HFF-Myc (cell line): ENCODE results near the gene TNS4.

Experiments
- DNase-seq: peaks from one replicate; pipeline ENCODE4 v3.0.0-alpha.2; 2011; ENCODE audit warnings: low read depth; ENCODE audit errors: extremely low read depth
- H3K4me3 ChIP-seq: replicated peaks from 2 replicates; pipeline ENCODE4 v1.5.1; 2011; ENCODE audit warnings: low read depth, mild to moderate bottlenecking, control low read depth, low read length
- TF ChIP-seq, protein P1 (sequence below): IDR thresholded peaks from 2 replicates; pipeline ENCODE4 v1.5.1; 2012; ENCODE audit warnings: mild to moderate bottlenecking, low read depth, low read length, control low read depth; ENCODE audit errors: missing control alignments

Gene TNS4

GRCh38 chr17:40467281-40467867 is 34.0 kb downstream of the TNS4 start:
- TF ChIP-seq, protein P1, sequence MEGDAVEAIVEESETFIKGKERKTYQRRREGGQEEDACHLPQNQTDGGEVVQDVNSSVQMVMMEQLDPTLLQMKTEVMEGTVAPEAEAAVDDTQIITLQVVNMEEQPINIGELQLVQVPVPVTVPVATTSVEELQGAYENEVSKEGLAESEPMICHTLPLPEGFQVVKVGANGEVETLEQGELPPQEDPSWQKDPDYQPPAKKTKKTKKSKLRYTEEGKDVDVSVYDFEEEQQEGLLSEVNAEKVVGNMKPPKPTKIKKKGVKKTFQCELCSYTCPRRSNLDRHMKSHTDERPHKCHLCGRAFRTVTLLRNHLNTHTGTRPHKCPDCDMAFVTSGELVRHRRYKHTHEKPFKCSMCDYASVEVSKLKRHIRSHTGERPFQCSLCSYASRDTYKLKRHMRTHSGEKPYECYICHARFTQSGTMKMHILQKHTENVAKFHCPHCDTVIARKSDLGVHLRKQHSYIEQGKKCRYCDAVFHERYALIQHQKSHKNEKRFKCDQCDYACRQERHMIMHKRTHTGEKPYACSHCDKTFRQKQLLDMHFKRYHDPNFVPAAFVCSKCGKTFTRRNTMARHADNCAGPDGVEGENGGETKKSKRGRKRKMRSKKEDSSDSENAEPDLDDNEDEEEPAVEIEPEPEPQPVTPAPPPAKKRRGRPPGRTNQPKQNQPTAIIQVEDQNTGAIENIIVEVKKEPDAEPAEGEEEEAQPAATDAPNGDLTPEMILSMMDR: no peak
- DNase-seq: no peak

DNA sequence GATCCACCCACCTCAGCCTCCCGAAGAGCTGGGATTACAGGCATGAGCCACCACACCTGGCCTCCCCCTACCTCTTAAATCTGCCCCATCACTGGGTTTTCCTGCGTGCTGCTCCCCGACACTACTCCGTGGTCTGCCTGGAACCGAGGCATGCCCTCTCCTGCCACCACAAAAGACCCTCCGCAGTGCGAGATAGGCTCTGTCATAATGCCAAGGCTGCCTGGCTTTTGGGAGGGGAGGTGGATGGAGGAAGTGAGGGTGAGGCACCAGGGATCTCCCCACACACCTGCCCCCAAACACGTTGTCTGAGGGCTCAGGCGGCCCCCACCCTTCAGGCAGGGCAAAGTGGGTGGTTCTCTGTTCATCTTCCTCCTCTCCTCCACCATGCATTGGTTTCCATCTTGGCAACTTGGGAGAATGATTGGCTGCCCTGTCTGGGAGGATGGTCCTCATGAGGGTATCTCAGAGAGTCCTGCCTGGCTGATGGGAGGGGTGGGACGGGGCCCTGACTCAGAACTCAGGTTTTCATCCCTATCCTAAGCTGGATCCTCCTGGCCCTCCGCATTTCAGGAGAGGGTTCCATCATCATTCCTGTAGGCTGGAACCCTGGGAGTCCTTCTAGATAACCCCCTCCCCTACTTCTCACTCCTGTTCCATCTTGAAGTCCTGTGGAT is 35.0 kb downstream of the TNS4 start:
- no peak for DNase-seq
- TF ChIP-seq, protein P1: no peak
- no peak overlapping the region for H3K4me3 ChIP-seq

More at GRCh38 chr17:40467281-40467867, 34.0 kb downstream of the TNS4 start:
- no peak overlapping the region for H3K4me3 ChIP-seq

DNA sequence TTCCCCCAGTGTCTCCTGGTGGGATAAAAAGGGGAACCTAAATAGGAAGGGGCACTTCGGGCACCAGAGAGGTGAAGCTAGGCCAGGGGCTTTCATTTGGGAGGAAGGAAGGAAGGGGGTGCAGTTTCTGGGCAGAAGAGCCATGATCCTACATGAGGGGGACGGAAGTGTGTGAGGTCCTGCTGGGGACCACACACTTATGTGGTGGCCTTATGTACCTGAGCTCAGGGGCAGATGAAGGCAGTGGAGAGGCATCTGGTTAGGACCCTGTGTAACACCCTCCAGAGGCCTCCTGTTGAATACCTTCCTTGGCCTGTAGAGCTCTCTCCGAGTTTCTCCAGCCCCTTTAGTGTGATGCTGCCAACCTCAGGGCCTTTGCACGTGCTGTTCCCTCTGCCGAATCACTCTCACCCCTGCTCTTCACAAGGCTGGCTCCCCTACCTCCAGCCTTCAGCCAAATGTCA is 37.0 kb downstream of the TNS4 start:
- TF ChIP-seq, protein P1: no peak
- DNase-seq: no peak

GRCh38 chr17:40463122-40463550 is 38.3 kb downstream of the TNS4 start:
- TF ChIP-seq, protein P1: no peak
- DNase-seq: no peak
- no peak overlapping the region for H3K4me3 ChIP-seq

More for the DNA sequence above, 37.0 kb downstream of the TNS4 start:
- H3K4me3 ChIP-seq: no peak overlapping the region

DNA sequence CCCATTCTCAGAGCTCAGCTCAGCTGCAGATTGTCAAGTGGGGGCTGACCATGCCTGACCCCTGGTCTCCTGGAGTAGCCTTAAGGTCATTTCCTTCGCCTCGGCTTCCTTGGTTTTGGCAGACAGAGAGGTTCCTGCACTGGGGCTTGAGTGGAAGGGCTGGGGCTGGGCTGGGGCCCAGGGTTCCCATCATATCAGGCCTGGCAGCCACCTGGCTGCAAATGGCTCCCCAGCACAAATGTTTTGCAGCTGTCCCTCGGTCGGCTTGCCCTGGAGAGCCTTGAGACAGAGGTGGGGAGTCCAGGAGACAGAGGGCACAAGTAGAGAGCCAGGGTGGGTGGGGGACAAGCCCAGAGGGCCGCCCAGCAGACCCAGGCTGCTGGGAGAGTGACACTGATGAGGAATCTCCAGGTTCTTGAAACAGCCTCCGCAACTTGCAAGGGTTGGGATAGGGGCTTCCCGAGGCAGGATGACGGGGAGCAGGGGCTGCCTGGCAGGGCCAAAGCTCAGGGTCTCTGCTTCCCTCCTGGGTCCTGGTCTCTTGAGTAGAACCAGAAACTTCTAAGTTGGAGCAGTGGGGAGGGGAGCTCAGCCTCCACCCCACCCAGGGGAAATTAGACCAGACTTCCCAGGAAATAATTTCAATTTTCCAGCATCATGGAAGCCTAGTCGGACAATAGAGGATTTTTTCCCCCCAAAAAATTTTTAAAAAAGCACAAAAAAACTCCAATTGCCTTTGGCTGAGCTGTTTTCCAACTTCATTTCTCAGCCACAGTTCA is 38.9 kb downstream of the TNS4 start:
- no peak for DNase-seq
- no peak overlapping the region for H3K4me3 ChIP-seq
- TF ChIP-seq, protein P1: no peak

GRCh38 chr17:40461732-40462342 is 39.6 kb downstream of the TNS4 start:
- no peak for DNase-seq
- H3K4me3 ChIP-seq: no peak overlapping the region

More at GRCh38 chr17:40461732-40462342, 39.6 kb downstream of the TNS4 start:
- TF ChIP-seq, protein P1: no peak
